Fibroblast of lung (primary cell): ENCODE data around the gene KIF25. TPM values are rescaled to one million over a fixed set of nuclear protein-coding genes. Genes with fewer than 3 reads are reported as not detected.

Source experiments
- DNase-seq, 2 donors: peaks; one replicate each; pipeline versions ENCODE4 v3.0.0 to v3.0.0-alpha.2; 2010; ENCODE audit warnings: low read depth in 2 of 2
- H2AFZ ChIP-seq: 2 replicates; pipeline ENCODE4 v1.5.1; 2012; ENCODE audit warnings: low read length, control low read depth, inconsistent platforms
- H3K27ac ChIP-seq: 2 replicates; pipeline ENCODE4 v1.5.1; 2011; ENCODE audit warnings: low read length, control low read depth; ENCODE audit not compliant: insufficient read depth
- H3K27me3 ChIP-seq: 2 replicates; pipeline ENCODE4 v1.5.1; 2011; ENCODE audit warnings: mild to moderate bottlenecking, low read length; ENCODE audit not compliant: control insufficient read depth, insufficient read depth
- H3K36me3 ChIP-seq: 2 replicates; pipeline ENCODE4 v1.5.1; 2011; ENCODE audit warnings: low read length; ENCODE audit not compliant: control insufficient read depth, insufficient read depth
- H3K4me1 ChIP-seq: 2 replicates; pipeline ENCODE4 v1.5.1; 2011; ENCODE audit warnings: low read length; ENCODE audit not compliant: control insufficient read depth, insufficient read depth; ENCODE audit errors: extremely low read depth
- H3K4me2 ChIP-seq: 2 replicates; pipeline ENCODE4 v1.5.1; 2011; ENCODE audit warnings: low read length, control low read depth; ENCODE audit not compliant: insufficient read depth; ENCODE audit errors: extremely low read depth
- H3K4me3 ChIP-seq, 4 experiments: fragments of 200-600 bp in 1 of 4; sonication (generic) in 1 of 4; replicated peaks in 1 of 4; 2 replicates each; pipeline ENCODE4 v1.5.1; 2011 to 2016; ENCODE audit warnings: low read length in 4 of 4, low read depth in 3 of 4, mild to moderate bottlenecking in 3 of 4, control low read depth in 2 of 4, inconsistent platforms in 1 of 4, mixed read lengths in 1 of 4; ENCODE audit not compliant: insufficient read depth in 1 of 4; ENCODE audit errors: control extremely low read depth in 1 of 4
- H3K79me2 ChIP-seq: 2 replicates; pipeline ENCODE4 v1.5.1; 2012; ENCODE audit warnings: mild to moderate bottlenecking, low read length, inconsistent platforms; ENCODE audit not compliant: control insufficient read depth, insufficient read depth
- H3K9ac ChIP-seq: 2 replicates; pipeline ENCODE4 v1.5.1; 2011; ENCODE audit warnings: mild to moderate bottlenecking, low read length, control low read depth; ENCODE audit not compliant: insufficient read depth
- H3K9me3 ChIP-seq: 2 replicates; pipeline ENCODE4 v1.5.1; 2012; ENCODE audit warnings: low read depth, low read length; ENCODE audit not compliant: control insufficient read depth, insufficient read depth
- H4K20me1 ChIP-seq: 2 replicates; pipeline ENCODE4 v1.5.1; 2011; ENCODE audit warnings: low read length; ENCODE audit not compliant: control insufficient read depth, insufficient read depth; ENCODE audit errors: extremely low read depth
- EZH2 ChIP-seq: IDR thresholded peaks from 2 replicates; pipeline ENCODE4 v1.5.1; 2012; ENCODE audit warnings: low read length, control low read depth, mild to moderate bottlenecking; ENCODE audit errors: missing control alignments
- polyA plus RNA-seq, 2 donors: library from polyadenylated mRNA; depleted of rRNA in 1 of 2; stranded (reverse) in 1 of 2; unstranded in 1 of 2; fragments of >200 nt; gene quantifications; 2 replicates each; pipeline ENCODE4 v1.2.1, GENCODE V29; 2011 to 2012; ENCODE audit warnings: missing spikeins in 1 of 2
- total RNA-seq: library from RNA; depleted of rRNA; stranded (reverse); fragments of >200 nt; gene quantifications from 2 replicates; pipeline ENCODE4 v1.2.1, GENCODE V29; 2014
- TF ChIP-seq, protein P1 (sequence below), 2 donors: IDR thresholded peaks in 1 of 2; conservative IDR thresholded peaks in 1 of 2; 1 replicate in 1 of 2; 2 replicates in 1 of 2; pipeline ENCODE4 v1.5.1; 2011 to 2012; ENCODE audit warnings: low read length in 2 of 2, control low read depth in 1 of 2, inconsistent platforms in 1 of 2, low read depth in 1 of 2, mild to moderate bottlenecking in 1 of 2

KIF25 gene
- total and polyA plus RNA-seq, 2 donors (not counting 1 experiment from before 2014, with no cell fraction given), result 0.33 TPM; not detected in 1

DNA sequence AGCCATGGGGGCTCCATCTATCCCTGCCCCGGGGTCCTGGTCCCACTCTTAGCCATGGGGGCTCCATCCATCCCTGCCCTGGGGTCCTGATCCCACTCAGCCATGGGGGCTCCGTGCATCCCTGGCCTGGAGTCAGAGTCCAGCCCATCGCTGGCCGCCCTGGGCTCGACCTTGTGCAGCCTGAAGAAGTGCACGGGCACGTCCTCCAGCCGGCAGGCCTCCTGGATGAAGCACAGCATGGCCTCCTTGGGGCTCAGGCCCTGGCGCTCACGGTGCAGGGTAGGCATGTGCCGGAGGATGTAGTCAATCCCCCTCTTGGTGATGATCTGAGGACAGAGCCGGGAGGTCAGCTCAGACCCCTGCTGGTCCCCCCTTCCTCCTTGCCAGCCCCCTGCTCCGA lies 66.0 kb downstream of the KIF25 start:
- TF ChIP-seq EZH2, result no peak
- TF ChIP-seq, protein P1, sequence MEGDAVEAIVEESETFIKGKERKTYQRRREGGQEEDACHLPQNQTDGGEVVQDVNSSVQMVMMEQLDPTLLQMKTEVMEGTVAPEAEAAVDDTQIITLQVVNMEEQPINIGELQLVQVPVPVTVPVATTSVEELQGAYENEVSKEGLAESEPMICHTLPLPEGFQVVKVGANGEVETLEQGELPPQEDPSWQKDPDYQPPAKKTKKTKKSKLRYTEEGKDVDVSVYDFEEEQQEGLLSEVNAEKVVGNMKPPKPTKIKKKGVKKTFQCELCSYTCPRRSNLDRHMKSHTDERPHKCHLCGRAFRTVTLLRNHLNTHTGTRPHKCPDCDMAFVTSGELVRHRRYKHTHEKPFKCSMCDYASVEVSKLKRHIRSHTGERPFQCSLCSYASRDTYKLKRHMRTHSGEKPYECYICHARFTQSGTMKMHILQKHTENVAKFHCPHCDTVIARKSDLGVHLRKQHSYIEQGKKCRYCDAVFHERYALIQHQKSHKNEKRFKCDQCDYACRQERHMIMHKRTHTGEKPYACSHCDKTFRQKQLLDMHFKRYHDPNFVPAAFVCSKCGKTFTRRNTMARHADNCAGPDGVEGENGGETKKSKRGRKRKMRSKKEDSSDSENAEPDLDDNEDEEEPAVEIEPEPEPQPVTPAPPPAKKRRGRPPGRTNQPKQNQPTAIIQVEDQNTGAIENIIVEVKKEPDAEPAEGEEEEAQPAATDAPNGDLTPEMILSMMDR (conservative IDR thresholded peaks at IDR 0.05 in 1 of 2, IDR thresholded peaks at IDR 0.05 in 1 of 2; ENCODE audit: low read depth in 1 of 2, low read length in 2 of 2), result no peak
- no peak for DNase-seq
- Histone ChIP-seq H3K9ac (no peak overlapping the region), H2AFZ (no peak overlapping the region), H3K27me3 (no peaks in the 10 kb centered on the region), H4K20me1 (no peaks in the 10 kb centered on the region), H3K9me3 (no peaks in the 10 kb centered on the region), H3K4me2 (no peak overlapping the region), H3K79me2 (no peaks in the 10 kb centered on the region), H3K27ac (no peak overlapping the region), H3K4me1 (no peaks in the 10 kb centered on the region), H3K36me3 (no peaks in the 10 kb centered on the region), H3K4me3 (no peak overlapping the region)

DNA sequence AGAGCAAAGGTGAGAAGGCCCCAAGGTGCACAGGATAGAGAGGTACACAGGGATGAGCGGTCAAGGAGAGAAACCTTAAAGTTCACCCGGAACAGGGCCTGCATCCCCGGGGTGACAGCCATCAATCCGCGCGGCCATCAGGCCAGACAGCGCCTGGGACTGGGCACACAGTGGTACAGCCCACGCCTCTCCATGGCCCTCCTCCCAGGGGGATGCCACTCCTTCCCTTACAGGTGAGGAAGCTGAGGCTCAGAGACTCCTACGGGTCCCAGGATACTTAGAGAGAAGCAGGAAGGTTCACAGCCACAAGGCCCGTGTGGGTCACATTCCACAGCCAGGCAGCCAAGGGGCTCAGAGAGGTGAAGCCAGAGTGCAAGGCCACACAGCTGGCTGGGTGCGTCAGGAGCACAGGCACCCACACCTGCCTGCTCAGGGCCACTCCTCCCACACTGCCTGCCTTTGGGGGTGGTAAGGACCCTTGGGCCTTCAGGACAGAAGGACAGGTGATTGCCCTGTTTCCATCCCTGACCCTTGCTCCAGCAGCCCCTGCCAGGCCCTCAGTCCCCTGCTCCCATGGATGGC lies 66.8 kb downstream of the KIF25 start:
- no peak overlapping the region for H3K9ac ChIP-seq
- no peak overlapping the region for H3K4me2 ChIP-seq
- no peaks in the 10 kb centered on the region for H3K27me3 ChIP-seq

DNA sequence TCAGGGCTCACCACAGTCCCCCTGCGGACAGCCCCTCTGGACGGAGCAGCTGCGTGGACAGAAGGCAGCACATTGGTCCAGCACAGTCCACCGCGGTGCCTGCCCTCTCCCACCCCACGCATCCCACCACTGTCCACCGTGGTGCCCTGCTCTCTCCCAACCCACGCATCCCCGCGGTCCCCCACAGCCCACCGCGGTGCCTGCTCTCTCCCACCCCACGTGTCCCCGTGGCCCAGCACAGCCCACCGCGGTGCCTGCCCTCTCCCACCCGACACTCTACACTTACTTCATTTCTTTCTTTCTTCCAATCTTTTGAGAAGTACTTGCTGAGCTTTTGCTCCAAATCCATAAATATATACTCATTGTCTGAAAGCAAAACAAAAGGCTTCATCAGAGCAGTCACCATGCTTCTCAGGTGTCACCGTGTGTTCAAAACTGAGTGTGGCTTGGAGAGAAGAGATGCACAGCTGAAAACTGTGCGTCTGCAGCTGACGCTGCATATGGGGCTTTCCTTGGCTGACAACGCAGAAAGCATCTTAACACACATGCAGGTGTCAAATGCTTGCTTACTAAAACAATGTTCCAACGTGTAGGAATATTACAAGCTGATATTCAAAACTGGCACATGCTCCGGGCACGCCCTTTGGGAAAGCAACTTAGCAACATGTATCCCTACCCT lies 69.7 kb downstream of the KIF25 start:
- H3K4me3 ChIP-seq, result no peak overlapping the region
- H3K27ac ChIP-seq, result no peak overlapping the region
- no peak overlapping the region for H3K9ac ChIP-seq
- DNase-seq, result no peak
- H3K4me2 ChIP-seq, result no peak overlapping the region
- no peaks in the 10 kb centered on the region for H3K9me3 ChIP-seq
- no peaks in the 10 kb centered on the region for H3K27me3 ChIP-seq
- no peak for TF ChIP-seq EZH2
- TF ChIP-seq, protein P1 (conservative IDR thresholded peaks at IDR 0.05 in 1 of 2, IDR thresholded peaks at IDR 0.05 in 1 of 2; ENCODE audit: low read depth in 1 of 2, low read length in 2 of 2), result no peak
- H4K20me1 ChIP-seq, result no peaks in the 10 kb centered on the region
- H3K79me2 ChIP-seq, result no peaks in the 10 kb centered on the region
- no peaks in the 10 kb centered on the region for H3K36me3 ChIP-seq
- H2AFZ ChIP-seq, result no peak overlapping the region
- H3K4me1 ChIP-seq, result no peaks in the 10 kb centered on the region

More for the DNA sequence above, 66.8 kb downstream of the KIF25 start:
- Histone ChIP-seq H3K27ac (no peak overlapping the region), H3K4me1 (no peaks in the 10 kb centered on the region), H4K20me1 (no peaks in the 10 kb centered on the region), H2AFZ (no peak overlapping the region), H3K4me3 (no peak overlapping the region), H3K36me3 (no peaks in the 10 kb centered on the region), H3K9me3 (no peaks in the 10 kb centered on the region), H3K79me2 (no peaks in the 10 kb centered on the region)
- DNase-seq, result no peak
- TF ChIP-seq, protein P1 (conservative IDR thresholded peaks at IDR 0.05 in 1 of 2, IDR thresholded peaks at IDR 0.05 in 1 of 2; ENCODE audit: low read depth in 1 of 2, low read length in 2 of 2), result no peak
- TF ChIP-seq EZH2, result no peak
